T-helper 1 cell treated with Interleukin-12 subunit alpha and Interleukin-12 subunit beta and Interleukin-4 antibody, amounts not matched to agents 30 ng/mL and 1 ng/mL, for 36 hours (primary cell): ENCODE results near the gene KCNIP1. TPM values are rescaled to one million over a fixed set of nuclear protein-coding genes. Genes with fewer than 3 reads are reported as not detected.
"Not testable (repeated sequence)": the region's sequence is repeated elsewhere in the genome, so short reads cannot be mapped to it uniquely, and the experiment has no call there.

Source experiments
- intact Hi-C: fragments of 100-400 bp; cut with micrococcal nuclease; formaldehyde crosslinking; loops from one replicate; pipeline ENCODE4 v1.15.1; 2024
- total RNA-seq: library from RNA; stranded (reverse); gene quantifications from 2 replicates; pipeline ENCODE4 v1.2.3, GENCODE V29; 2022

KCNIP1 gene
- total RNA-seq, 1 donor from 2014 or later: not detected

DNA sequence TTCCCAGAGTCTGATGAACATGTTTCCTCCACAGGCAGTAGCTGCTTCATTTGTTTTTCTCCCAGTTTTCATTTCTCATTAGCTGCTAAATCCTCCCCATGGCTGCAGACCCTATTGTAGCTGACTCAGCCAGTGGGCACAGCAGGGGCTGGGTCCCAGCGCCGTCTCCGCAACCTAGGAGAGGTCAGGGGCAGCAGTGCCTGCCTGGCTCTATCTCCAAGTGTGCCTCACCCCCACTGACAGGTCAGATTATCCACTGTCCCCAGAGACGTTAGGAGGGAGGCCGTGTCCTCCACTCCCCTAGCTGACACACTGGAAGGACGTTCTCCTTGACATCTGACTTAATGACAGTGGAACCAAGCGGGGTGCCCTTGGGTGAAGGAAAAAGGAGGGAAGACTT lies 31.1 kb downstream of the KCNIP1 start:
- intact Hi-C loops: no loop called here

DNA sequence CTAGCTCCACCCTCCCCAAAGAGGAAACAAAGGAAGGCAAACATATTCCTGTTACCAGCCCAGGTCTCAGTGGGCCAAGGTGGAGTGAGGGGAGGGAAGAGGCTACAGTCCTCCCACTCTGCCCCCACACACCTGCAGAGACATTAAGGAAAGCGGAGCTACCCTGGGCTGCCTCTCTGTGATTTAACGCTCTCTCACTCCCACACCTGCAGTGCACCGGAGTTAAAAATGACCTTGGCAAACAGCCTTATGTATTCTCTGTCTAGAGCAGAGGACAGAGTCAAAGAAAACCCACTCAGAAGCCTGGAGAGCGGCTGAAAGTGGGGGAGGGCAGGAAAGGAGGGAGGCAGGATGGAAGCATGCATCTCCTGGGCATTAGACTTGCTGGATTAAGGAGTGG lies 32.7 kb downstream of the KCNIP1 start:
- intact Hi-C loops: no loop called here

DNA sequence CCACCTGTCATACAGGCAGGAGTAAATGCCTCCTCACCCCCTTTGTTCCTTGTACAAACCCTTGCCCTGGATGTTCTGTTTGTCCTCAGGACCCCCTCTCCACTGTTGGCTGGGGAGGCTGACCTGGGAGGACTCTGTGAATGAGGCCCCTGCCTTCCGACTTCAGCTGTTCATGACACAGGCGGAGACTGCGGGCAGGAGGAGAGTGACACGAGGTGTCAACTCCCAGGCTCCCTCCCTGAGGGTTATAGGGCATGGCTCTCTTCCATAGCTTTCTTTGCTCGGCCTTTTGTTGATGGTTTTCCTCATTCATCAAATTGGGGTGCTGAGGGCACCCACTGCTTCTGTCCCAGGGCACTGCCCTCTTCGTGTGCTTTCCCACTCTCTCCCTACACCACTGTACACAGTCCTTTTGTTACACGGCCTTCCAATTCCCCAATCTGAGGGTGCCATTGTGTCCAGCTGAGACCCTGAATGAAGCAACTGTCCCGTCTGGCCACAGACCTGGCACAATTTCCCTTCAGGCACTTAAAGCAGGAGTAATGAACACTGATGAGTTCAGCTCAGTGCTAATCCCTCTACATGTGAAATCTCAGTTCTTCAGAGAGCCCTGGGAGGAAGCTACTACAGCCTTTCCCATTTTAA lies 33.8 kb downstream of the KCNIP1 start:
- intact Hi-C loops: no loop called here

DNA sequence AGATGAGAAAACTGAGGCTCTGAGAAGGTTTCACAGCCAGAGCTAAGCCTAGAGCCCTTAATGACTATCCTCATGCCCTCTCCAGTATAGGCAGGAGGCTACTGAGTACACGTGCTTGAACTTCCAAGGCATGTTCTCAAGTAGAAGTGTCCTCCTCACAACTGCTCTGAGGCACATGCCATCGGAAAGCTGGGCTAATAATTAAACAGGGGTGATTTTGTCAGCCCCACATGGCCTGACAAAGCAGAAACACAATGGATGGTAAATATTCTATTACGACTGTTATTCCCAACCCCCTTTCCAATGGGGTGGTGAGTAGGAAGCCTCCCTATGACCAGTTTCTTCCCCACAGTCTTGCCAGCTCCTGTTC lies 34.3 kb downstream of the KCNIP1 start:
- intact Hi-C loops: no loop called here

DNA sequence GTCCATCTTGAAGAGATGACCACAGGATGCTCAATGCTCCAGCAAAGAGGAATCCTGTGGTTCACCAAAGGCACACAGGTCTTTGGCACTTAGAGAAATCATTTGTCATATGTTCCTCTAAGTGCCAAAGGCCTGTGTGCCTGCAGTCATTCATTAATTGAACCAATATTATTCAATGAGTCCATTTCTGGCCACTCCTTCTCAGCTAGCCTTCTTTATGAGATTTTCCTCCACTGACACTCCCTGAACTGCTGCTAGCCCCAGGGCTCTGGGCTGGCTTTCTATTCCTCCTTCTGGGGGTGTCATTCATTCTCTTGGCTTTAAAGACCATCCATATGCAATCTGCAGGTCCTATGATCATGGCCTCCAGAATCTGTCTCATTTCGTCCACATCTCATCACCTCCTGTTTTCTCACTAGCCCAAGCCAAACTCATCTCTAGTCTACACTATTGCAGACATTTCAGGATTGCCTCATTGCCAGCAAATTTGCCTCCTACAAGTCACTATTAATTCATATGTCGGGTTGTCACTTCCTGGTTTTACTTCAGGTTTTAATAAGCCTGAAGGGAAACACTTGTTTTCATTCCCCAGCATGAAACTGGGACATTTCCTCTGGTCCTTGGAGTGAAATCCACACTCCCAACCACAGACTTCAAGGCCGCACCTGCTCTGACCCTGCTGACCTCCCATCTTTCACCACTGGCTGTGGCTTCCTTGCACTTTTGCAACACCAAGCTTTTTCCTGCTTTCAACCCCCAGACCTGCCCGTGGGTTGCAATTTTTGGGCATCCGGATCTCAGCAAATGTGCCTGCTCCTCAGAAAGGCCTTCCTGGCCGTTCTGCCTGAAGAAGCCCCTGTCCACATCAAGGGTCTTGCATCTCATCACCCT lies 35.1 kb downstream of the KCNIP1 start:
- intact Hi-C loops: no loop called here

DNA sequence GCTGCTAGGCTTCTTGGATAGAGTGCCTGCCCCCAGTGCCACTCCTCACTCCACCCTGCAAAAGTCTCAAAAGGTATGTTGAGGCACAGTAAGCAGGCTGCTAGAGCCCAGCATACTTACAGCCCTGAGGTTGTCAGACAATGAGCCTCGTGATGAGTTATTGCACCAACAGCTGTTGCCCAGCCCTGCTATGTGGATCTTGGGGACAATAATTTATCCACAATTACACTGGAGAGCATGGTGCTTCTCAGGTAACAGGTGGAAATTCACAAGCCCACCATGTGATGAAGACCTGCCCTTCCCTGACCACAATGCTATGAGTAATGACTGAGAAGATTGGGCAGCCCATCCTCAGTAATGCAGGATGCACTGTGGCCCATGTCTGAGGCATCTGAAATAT lies 36.5 kb downstream of the KCNIP1 start:
- intact Hi-C loops: no loop called here

DNA sequence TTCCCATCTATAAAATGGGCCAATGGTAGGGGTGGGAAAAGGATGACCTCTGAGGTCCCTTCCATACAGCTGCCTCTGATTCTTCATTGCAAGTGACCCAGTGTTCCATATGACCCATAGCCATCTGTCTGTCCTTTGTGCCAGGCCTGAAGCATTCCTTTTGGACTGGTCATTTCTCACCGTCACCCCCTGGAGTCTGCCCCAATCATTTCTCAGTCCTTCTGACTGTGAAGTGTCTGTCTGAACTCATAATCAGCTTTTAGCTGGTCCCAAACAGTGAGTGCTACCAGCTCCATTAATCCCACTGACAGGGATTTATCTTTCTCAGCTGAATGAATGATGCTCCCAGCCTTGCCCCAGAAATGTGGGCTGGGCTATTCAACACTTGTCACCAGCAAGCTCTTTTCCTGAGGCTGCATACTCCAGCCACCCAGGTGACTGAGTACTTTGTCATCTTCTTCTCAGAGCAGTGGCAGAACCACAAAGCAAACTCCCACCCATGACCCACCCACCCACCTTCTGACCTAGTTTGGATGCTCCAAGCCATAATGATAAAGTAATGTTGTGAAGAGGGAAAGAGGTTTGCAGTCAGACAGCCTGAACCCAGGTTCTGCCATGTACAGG lies 37.4 kb downstream of the KCNIP1 start:
- intact Hi-C loops: no loop called here

DNA sequence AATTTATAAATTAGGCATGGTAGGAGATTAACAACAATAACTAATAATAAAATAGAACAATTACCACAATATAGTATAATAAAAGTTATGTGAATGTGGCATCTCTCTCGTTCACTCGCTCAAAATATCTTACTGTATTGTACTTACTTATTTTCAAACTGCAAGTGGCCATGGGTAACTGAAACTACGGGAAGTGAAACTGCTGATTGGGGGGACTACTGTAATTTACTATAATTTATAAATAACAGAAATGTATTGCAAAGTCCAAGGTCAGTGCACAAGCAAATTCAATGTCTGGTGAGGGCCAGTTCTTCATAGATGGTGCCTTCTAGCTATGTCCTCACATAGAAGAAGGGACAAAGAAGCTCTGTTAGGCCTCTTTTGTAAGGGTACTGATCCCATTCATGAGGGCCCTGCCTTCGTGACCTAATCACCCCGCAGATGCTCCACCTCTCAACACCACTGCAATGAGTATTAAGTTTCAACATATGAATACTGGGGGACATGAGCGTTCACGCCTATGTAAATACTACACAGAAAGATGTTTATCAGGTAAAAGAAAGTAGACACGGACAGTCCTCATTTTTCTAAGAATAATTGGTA lies 39.0 kb downstream of the KCNIP1 start:
- intact Hi-C loops: no loop called here

DNA sequence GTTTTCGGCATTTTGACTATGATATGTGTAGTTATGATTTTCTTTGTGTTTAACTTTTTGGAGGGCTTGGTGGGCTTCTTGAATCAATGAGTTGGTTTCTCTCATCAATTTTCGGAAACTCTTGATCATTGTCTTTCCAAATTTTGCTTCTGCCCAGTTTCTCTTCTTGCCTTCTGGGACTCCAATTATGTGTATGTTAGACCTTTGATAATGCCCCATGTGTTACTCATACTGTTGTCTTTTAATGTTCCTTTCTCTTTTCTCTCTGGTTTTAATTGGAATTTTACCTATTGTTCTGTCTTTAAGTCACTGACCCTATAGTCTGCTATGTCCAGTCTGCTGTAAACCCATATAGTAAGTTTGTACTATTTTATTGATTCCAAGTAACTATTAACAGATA lies 41.5 kb downstream of the KCNIP1 start:
- intact Hi-C loops: no loop called here

DNA sequence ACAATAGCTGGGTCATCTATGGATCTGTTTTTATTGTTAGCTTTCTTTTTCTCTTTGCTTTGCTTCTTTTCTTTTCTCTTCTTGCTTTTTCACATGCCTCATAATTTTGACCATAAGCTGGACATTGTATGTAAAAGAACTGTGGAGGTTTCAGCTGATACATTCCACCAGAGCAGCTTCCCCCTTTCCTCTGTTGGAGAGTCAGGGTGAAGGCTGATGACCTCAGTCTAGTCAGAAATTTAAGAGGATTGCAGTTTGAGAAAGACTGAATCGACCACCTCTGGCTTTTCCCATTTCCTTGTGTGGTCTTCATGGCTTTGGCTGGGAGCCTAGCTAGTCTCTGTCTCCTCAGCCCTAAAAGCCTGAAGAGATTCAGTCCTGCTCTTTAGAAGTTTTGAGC lies 42.0 kb downstream of the KCNIP1 start:
- intact Hi-C loops: no loop called here

DNA sequence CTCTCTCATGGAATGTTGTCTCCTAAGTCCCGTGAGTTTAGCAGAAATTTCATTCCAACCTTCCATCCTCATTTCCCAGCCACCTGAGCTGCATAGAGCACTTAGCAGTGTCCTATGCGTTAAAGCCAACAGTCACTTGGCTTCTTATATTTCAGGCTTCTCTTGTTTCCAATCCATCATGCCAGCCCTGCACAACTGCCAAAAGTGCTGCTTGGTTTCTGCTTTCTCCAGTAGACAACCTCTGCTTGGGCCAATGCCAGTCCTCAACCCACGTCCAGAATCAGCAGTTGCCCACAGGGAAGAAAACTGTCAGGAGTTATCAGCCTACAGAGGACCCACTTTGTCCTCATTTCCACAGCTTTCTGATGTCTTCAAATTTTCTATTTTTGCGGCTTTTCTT lies 42.5 kb downstream of the KCNIP1 start:
- intact Hi-C loops: no loop called here

DNA sequence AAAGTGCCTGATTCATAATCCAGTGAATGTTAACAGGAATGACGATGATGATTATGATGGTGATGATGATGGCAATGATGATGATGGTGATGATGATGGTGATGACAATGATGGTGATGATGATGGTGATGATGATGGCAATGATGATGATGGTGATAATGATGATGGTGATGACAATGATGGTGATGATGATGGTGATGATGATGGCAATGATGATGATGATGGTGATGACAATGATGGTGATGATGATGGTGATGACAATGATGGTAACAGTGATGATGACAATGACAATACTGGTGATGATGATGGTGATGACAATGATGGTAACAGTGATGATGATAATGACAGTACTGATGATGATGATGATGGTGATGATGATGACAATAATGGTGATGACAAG lies 46.6 kb downstream of the KCNIP1 start:
- intact Hi-C loops: not testable (repeated sequence)

DNA sequence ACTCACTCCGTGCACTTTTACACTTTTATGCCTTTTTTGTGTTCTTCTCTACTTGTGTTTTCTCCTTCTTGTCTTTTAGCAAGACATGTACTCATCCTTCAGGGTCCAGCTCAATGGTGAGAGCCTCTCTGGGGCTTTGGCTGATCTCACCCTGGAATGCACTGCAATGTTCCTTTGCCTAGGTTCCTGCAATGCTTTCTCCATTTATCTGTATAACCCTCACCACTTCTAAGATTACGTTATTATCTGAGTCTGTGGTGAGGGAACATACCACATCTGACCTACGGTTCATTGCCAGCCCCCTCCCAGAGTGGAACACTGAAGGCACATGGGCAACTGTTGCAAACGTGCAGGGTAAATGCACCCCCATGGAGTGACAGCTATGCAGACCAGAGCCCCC lies 47.3 kb downstream of the KCNIP1 start:
- intact Hi-C loops: no loop called here

DNA sequence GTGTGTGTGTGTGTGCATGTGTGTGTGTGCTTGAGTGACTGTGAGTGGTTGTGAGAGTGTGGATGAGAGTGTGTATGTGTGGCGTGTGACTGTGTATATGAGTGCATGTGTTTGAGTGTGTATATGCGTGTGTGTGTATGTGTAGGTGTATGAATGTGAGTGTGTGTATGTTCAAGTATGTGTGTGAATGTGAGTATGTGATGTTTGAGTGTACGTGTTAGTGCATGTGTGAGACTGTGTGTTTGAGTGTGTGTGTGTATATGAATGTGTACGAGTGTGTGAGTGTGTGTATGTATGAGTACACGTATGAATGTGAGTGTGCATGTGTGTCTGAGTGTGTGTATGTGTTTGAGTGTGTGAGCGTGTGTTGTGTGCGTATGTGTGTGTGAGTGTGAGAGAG lies 47.8 kb downstream of the KCNIP1 start:
- intact Hi-C loops: no loop called here

DNA sequence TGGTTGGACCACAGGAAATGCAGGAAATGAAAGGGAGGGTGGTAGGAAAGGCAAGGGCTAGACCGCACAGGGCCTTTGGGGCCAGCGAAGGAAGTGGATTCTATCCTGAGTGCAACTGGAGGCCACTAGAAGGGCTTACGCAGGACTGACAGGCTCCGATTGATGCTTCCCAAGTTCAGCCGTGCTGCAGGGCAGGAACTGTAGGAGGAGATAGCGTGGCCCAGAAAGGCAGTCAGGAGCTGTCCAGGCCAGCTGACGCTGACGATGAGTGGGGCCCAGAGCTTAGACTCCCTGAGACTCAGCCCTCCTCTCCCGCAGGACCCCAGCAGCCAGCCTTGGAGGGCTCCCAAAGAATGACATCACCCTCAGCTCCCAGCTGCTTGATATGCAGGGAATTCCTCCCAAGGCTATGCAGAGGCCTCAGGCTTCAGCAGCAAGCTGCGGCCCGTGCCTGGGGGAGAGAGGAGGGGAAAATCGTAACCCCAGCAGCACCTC lies 48.8 kb downstream of the KCNIP1 start:
- intact Hi-C loops: no loop called here

DNA sequence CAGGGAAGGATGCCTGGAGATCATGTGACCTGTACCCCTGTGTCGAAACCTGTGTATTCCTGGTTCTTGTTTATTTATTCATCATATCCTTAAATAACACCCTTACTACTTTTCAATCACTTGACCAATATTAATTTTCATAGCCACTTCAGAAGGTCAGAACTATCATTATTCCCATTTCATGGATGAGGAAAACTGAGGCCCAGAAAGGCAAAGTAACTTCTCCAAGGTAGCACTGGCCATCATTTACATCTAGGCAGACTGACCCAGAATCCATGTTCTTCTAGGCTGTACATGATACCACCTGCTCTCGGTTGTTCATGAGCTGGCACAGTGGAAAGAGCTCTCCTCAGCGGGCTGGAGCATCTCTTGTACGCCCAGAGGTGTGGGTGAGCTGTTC lies 49.4 kb downstream of the KCNIP1 start:
- intact Hi-C loops: no loop called here

DNA sequence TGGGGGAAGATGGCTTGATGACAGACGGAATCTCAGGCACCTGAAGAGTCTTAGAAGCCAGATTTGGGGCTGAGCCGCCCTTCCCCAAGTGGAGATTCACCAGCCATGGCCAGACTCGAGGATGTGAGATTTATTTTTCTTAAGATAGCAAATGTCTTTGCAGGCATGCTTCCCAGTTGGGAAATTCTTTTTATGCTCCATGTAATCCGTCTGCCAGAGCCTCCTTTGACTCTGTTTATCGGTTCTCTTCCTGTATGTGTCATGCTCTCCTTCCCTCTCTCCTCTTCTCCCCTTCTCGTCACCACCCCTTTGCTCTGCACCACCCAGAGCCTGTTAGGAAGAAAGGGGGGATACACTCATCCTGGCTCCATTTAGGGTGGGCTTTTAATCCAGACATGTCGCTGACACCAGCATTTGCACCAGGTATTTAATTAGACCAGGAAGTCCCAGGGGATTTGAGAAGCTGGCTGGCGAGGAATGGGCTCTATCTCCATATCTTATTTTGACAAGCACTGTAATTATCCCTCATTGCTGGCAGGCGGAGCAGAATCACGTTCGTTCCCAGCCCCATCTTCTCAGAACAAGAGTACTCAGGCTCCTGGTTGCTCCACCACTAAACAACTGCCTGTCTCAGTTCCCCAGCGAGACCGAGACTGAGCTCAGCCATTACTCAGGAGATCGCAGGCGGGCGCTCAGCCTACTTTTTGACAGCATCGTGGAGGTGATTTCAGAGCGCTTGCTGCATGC lies 50.9 kb downstream of the KCNIP1 start:
- intact Hi-C loops: no loop called here

DNA sequence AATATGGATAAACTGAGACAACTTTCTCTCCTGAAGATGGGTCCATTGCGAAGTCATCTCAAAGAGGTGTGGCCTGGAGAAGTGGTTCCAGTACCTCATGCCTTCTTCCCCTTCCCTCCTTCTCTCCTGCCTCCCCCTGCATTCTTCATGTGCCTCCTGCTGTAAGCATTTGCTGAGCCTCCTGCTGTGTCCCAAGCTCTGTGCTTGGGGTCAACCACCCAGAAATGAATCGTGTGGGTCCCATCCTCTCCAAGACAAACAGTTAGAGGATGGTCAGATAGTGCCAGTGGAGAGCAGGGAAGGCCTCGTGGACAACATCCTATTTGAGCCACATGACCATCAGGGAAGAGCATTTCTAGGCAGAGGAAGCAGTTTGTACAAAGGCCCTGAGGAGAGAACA lies 53.5 kb downstream of the KCNIP1 start:
- intact Hi-C loops: no loop called here

DNA sequence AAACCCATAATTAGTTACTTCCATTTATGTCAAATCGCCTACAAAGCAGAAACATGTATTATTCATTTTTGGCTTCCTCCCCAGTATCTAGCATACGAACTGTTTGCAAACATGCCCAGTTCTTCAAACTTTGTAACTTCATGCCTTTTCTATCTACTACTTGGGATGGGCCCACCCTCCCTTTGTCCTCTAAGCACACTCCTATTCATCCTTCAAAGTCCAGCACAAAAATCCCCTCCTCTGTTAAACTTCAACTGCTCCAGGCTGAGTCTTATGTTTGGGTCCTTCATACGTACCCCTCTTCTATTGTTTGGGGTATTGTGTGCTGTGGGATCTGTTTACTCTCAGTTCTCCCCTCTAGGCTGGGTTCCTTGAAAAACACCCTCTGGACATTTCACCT lies 55.5 kb downstream of the KCNIP1 start:
- intact Hi-C loops: no loop called here

DNA sequence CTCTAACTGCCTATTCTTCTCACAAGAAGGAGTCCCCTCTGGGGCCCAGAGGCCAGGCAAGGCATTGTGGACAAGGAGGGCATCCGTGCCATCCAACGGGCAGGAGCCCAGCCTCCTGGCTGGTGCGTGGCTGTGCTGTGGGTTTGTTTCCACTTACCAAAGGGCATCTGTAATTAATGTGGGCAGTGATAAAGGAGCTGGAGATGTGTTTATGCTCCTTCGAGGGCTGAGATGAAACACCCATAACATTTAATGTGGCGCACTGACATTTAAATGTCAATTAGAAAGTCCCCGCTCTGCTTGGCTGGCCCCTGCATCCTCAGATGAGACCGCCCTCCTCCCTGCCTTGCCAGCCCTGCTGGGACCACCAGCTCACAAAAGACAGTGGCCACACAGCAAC lies 57.1 kb downstream of the KCNIP1 start:
- intact Hi-C loops: no loop called here

DNA sequence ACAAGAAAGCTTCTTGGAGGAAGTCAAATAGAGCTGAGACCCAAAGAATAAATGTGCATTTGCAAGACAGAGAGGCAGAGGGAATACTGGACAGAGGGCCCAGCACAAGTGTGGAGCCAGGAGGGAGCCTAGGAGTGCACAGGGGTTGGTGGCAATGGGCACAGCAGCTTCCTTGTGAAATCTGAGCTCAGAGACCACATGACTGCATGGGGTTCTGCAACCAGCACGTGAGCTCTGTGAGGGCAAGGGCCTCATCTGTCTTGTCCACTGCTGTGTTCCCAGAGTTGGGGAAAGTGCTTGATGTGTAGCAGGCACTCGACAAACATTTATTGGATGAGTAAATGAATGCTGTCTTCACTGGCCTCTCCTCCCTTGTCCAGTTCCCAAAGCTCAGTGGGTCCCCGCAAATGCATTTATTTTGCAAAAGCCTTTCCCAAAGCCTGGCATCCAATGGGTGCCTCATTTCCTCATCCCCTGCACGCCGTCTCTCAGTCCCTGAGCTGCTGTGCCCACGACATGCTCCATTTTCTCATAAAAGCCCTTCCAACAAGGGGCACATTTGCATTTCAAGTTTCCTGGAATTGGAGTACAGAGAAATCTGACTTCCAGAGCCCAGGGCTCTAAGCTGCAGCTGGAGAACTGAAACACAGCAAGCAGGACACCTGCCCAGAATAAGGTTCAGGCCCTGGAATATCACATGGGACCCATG lies 58.5 kb downstream of the KCNIP1 start:
- intact Hi-C loops: no loop called here
